Nucleus accumbens (tissue), 56 donors: ENCODE measurements around the gene IL17RE.
"Not testable (repeated sequence)": the region's sequence is repeated elsewhere in the genome, so short reads cannot be mapped to it uniquely, and the experiment has no call there.

ENCODE experiments used
- DNase-seq, 56 donors: peaks; one replicate each; lab custom pipeline; 2025; lab: John Stamatoyannopoulos, UW

Gene IL17RE

DNA sequence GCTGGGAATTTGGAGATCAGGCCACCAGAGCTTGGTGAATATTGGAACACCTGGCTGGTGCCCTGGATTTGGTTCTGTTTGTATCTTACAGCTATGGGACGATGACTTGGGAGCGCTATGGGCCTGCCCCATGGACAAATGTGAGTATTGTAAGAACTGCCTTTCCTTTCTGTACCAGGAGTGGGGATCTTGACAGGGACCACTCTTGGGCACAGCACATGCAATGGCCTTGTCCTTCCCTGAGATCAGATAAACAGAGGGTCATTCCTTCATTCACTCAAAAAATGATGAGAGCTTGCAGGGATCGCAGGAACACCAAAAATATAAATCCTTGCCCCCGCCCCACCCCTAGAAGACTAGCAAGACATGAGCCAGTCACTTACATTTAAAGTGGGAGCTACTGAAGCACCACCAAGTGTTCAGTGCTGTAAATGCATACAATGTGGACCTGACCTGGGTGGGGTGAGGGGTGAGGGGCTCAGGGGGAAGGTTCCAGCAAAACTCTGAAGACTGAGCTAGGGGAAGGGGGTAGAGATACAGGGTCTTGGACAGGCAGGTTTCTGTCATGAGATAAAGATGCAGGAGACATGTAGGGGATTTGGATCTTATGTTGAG is 28.3 kb downstream of the IL17RE start:
- no peak for DNase-seq

DNA sequence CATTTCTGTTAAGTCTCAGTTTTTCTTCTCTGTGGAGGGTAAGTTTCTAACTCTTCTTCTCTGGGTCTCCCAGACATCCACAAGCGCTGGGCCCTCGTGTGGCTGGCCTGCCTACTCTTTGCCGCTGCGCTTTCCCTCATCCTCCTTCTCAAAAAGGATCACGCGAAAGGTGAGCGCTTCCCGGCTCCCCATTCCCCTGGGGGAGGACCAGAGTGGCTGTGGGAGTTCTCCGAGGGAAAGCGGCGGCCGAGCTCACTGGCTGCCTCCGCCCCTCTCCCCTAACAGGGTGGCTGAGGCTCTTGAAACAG is 29.8 kb downstream of the IL17RE start:
- peak in 3 of 56 donors; percentile 64 to 67 (median 66) for DNase-seq

DNA sequence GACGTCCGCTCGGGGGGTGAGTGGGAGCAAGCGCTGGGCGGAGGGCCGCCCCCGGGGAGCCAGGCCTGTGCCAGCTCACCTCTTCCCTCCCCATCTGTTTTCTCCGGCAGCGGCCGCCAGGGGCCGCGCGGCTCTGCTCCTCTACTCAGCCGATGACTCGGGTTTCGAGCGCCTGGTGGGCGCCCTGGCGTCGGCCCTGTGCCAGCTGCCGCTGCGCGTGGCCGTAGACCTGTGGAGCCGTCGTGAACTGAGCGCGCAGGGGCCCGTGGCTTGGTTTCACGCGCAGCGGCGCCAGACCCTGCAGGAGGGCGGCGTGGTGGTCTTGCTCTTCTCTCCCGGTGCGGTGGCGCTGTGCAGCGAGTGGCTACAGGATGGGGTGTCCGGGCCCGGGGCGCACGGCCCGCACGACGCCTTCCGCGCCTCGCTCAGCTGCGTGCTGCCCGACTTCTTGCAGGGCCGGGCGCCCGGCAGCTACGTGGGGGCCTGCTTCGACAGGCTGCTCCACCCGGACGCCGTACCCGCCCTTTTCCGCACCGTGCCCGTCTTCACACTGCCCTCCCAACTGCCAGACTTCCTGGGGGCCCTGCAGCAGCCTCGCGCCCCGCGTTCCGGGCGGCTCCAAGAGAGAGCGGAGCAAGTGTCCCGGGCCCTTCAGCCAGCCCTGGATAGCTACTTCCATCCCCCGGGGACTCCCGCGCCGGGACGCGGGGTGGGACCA is 30.4 kb downstream of the IL17RE start:
- peak in 49 of 56 donors; percentile 38 to 82 (median 61) for DNase-seq

DNA sequence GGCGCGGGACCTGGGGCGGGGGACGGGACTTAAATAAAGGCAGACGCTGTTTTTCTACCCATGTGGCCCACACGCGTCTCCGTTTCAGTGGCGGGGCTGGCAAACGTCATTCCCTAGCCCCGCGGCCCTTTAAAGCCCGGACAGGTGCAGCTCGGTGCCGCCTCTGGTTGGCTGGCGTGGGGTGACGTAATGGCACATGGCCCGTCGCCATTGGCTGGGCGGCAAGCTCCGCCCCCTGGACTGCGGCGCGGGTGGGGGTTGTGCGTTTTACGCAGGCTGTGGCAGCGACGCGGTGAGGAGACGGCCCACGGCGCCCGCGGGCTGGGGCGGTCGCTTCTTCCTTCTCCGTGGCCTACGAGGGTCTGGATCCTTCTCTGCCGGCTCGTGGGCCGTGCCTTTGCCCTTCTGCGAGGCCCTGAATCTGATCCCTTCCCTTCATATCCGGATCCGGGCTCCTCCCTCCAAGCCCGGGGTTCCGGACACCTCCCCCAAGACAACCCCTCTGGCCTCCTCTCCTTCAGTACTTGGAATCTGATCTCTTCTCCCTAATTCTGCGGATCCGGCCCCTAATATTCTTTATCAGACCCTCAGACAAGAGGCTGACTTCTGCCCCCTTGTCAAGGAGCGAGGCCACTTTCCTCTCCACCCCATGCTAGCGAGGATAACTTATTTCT is 31.1 kb downstream of the IL17RE start, which contains the start of gene CRELD1:
CRELD1 (plus strand) TSS at position 274 of the 674 bp plus-strand sequence. CDS start 605 bp downstream, outside the sequence.
- DNase-seq = peak; percentile 57 to 99 (median 95)

DNA sequence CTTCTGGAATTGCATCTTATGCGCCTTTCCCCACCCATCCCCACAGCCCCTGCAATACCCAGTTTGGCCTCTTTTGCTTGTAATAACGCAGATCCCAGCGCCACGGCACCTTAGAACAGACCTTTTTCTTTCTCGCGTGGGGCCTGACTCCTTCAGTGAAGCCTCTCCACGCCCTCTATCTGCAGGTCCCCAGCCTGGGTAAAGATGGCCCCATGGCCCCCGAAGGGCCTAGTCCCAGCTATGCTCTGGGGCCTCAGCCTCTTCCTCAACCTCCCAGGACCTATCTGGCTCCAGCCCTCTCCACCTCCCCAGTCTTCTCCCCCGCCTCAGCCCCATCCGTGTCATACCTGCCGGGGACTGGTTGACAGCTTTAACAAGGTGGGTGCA is 31.6 kb downstream of the IL17RE start:
- DNase-seq = peak in 11 of 56 donors; percentile 23 to 59 (median 35)

DNA sequence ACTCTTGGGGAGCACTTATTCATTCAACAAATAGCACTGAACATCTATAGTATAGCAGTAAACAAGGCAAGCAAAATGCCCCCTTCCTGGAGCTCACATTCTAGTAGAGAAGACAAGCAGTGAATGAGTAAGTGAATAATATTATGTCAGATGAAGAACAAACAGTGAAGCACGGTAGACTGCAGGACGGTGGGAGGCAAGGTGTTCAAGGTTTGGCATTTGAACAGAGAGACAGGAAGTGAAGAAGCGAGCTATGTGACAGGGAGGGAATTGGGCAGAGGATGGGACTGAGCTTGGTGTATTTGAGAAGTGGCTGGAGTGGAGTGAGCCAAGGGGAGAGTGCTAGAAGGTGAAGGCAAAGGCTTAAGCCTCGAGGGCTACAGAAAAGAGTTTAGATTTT is 32.3 kb downstream of the IL17RE start:
- no peak for DNase-seq

DNA sequence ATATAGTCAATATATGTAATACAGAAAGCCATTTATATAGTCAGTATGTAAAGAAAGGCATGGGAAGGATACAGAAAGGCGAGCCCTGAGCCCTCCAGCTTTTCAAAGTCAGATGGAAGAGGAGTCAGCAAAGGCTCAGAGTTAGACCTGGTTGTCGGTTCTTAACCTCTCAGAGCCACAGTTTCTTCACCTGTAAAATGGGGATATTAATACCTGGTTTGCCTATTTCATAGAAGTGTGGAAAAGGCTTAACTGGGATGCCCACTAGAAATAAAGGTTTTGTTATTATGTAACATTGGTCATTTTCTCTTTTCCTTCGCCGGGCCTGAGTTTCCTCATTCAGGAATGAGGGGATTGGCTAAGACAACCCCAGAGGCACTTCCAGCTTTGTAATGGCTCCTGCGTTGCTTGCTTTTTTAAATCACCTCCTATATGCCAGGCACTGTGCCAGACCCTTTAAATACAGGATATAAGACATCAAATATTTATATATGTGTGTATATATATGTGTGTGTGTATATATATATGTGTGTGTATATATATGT is 33.4 kb downstream of the IL17RE start:
- no peak for DNase-seq

DNA sequence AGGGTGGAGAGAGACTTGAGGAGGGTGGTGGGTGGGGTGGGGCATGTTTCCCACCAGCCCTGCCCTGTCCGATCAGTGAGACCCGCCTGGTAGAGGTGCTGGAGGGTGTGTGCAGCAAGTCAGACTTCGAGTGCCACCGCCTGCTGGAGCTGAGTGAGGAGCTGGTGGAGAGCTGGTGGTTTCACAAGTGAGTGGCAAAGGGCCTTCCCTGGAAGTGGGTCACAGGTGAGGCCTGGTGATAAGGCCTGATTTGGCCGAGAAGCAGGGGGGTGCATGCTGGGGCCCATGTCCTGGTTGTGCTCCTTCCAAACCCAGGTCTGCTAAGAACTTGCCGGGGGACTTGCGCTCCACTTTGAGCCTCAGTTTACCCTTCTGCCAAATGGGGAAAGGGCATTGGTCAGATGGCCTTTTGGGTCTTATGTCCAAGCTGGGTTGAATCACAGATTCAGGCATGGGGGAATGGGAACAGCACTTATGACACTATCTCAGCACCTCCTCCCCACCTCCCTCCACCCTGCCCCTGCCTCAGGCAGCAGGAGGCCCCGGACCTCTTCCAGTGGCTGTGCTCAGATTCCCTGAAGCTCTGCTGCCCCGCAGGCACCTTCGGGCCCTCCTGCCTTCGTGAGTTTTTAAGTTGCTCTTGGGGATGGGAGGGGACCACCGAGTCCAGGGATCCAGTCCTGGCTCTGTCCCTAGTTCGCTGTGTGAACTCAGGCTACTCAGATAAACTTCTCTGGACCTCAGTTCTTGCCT is 35.0 kb downstream of the IL17RE start:
- DNase-seq = no peak

DNA sequence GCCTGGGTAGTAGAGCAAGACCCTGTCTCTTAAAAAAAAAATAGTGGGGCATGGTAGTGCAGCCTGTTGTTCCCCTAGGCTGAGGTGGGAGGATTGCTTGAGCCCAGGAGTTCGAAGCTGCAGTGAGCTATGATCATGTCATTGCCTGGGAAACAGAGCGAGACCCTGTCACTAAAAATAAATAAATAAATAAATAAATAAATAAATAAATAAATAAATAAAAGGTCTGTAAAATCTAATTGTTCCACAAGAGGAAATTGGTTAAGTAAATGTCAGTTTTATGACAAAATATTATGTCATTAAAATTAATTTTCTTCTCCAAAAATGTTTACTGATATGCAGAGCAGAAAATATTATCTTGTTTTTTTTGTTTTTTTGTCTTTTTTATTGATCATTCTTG is 36.3 kb downstream of the IL17RE start:
- no peak for DNase-seq

DNA sequence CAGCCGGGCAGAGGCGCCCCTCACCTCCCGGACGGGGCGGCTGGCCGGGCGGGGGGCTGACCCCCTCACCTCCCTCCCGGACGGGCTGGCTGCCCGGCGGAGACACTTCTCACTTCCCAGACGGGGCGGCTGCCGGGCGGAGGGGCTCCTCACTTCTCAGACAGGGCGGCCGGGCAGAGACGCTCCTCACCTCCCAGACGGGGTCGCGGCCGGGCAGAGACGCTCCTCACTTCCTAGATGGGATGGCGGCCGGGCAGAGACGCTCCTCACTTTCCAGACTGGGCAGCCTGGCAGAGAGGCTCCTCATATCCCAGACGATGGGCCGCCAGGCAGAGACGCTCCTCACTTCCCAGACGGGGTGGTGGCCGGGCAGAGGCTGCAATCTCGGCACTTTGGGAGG is 37.3 kb downstream of the IL17RE start:
- not testable (repeated sequence) for DNase-seq

DNA sequence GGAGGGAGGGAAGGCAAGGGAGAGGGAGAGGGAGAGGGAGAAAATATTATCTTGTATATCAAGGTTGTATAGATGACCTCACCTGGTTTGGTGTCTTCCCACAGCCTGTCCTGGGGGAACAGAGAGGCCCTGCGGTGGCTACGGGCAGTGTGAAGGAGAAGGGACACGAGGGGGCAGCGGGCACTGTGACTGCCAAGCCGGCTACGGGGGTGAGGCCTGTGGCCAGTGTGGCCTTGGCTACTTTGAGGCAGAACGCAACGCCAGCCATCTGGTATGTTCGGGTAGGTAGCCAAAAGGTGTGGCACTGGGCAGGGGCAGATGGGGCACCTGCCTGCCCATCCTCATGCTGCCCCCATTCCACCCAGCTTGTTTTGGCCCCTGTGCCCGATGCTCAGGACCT is 38.1 kb downstream of the IL17RE start:
- no peak for DNase-seq

DNA sequence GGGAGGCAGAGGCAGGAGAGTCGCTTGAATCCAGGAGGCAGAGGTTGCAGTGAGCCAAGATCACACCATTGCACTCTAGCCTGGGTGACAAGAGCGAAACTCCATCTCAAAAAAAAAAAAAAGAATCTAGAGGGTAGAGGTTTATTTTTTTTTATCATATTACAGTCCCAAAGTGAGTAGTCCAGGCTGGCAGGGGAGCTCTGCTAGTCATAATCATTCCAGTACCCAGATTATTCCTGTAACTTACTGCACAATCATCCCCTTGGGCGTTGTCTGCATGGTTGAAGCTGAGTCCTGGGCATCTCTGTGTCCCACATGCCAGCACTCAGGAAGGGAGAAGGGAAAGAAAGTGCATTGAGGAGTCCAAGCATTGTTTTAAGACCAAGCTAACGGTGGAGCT is 39.5 kb downstream of the IL17RE start:
- no peak for DNase-seq

DNA sequence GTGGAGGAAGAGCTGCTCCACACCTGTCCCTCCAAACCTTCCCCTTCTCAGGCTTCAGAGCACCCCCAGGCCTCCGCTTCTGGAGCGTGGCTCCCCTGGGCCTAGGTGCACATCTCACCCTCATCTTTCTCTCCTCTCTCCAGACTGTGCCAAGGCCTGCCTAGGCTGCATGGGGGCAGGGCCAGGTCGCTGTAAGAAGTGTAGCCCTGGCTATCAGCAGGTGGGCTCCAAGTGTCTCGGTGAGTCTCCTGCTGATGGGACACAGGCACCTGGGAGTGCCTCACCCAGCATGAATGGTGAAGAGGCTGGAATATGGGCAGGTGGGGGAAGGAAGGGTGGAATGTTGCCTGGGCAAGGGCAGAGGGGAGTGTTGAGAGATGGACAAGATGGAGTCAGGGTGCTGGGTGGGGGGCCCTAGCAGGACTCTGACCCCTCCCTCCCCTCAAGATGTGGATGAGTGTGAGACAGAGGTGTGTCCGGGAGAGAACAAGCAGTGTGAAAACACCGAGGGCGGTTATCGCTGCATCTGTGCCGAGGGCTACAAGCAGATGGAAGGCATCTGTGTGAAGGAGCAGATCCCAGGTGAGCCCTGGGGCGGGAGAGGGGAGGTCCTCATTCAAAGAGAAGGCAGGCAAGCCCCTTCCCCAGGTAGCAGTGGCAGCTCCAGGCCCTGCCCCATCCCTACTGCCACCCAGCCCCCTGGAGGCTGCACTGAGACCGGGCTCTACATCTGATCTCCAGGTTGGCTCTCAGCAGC is 40.5 kb downstream of the IL17RE start:
- no peak for DNase-seq

DNA sequence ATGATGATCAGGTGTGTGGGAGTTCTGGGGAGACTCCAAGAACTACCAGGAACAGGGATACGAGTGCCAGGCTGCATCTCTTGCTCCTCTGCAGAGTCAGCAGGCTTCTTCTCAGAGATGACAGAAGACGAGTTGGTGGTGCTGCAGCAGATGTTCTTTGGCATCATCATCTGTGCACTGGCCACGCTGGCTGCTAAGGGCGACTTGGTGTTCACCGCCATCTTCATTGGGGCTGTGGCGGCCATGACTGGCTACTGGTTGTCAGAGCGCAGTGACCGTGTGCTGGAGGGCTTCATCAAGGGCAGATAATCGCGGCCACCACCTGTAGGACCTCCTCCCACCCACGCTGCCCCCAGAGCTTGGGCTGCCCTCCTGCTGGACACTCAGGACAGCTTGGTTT is 41.6 kb downstream of the IL17RE start:
- DNase-seq = no peak

DNA sequence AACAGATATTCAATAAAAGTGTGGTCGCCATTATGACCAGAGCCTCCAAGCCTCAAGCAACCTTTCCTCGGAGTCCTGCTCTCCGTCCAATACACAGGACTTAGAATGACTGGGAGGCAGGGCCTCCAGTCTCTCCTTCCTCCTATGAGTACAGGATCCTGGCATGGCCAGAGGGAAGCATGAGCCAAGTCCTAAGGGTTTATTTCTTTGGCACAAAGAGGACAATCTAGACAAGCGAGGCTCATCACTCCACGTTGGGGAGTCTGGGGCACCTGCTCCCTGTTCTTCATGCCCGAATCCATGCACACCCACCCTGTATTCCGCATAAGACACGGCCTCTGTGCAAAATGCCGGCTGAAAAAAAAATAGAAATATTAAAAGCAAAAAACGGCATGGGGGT is 42.7 kb downstream of the IL17RE start:
- DNase-seq = no peak

DNA sequence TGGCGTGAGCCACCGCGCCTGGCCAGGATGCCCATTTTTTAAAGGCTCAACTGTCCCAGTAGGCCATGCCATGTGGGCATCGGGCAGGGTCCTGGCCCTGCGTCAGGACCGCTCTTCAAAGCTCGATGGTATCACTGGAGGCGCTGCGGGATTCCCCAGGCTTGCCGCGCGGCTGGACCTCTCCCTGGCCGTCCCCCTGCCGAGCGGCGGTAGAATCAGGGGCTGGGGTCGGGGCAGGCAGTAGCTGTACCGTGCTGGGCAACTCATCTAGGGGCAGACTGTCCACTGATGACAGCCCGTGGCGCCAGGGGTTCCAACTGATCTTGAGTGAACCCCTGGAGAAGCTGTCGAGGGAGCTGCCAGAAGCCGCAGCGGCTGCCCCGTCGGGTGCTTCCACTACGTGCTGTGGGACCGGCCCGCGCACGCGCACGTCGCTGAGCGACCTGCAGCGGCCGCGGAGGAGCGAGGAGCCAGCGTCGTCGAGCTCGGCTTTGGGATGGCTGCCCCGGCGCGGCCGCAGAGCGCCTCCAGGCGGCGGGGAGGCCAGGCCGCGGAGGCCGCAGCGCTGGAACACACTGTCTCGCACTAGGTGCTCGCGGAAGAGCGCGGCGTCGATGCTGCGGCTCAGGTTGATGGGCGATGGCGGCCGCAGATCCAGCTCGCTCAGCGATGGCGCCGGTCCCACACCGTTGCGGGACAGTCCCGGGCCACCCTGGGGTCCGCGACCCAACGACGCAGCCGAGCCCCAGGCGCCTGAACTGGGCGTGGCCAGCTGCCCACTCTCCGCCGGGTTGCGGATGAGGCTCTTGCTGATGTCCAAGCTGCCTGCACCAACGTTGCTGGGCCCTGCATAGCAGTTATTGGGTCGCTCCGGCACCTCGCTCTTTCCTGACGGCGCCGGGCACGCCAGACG is 43.7 kb downstream of the IL17RE start:
- peak in 52 of 56 donors; percentile 32 to 85 (median 70) for DNase-seq

DNA sequence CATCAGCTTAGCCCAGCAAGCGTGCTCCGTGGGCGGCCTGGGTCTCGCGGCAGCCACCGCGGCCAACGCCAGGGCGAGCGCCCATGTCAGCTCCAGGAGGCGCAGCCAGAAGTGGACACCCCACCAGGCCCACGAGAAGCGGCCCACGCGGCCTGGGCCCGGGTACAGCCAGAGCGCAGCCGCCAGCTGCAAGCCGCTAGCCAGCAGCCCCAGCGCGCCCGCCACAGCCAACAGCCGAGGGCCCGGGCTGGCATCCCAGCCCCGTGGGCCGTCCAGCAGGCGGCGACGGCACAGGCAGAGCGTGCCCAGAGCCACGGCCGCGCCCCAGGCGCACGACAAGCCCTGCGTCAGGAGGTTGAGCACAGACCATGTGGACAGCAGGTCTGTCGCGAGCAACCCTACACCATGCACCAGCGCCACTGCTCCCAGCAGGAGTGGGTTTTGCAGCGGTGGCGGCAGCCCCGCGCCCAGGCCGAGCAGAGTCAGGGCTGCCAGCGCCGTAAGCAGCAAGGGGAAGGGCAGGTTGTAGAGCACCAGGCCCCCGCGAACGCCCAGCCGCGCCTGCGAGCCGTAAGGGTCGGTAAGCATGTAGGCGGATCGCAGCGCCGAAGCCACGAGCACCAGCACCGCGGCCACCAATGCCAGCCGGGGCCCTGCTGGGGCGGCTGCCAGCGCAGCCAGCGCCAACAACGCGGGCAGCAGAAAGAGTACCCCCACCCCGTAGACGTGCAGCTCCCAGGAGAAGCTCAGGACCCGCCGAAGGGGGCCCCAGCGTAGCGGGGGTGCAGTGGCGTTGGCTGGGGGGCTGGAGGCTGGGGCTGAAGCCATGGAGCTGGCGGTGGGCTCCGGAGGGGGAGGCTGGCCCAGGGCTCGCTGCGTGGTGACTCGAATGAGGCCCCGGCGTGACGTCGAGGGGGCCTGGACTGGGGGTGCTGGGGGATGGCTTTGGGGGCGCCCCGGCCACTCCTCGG is 44.7 kb downstream of the IL17RE start:
- DNase-seq = peak in 45 of 56 donors; percentile 27 to 75 (median 57)

DNA sequence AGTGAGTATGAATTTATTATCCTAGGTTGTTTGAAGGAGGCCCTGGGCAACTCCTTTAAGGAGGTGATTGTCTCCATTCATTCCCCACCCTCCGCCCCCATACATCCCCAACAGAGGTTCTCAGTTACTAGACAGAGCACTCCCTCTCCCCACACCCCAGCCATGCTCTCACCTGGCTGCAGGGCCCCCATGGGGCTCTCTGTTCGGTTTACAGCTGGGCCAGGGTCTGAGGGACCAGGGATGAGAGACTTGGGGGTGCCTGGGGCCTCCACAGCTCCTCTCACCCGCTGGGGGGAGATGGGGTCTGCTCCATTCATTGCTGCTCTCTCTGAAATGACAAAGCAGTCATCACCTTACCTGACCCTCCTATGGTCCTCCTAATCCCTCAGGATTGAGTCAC is 45.9 kb downstream of the IL17RE start:
- DNase-seq = no peak
